Activated CD4-positive, alpha-beta T cell treated with anti-CD3 and anti-CD28 coated beads for 24 hours (primary cell): ENCODE measurements around the gene SETD2.
A peak's percentile ranks its signal among the peaks of the same experiment; 100 is the strongest.
"Not testable (repeated sequence)": the region's sequence is repeated elsewhere in the genome, so short reads cannot be mapped to it uniquely, and the experiment has no call there.

Experiments
- DNase-seq, 2 donors: peaks; one replicate each; pipeline ENCODE4 v3.0.0-alpha.2; 2020; ENCODE audit warnings: low read depth in 2 of 2

The SETD2 gene

GRCh38 chr3:47103619-47104018, 60.3 kb downstream of the SETD2 start:
- no peak for DNase-seq

DNA sequence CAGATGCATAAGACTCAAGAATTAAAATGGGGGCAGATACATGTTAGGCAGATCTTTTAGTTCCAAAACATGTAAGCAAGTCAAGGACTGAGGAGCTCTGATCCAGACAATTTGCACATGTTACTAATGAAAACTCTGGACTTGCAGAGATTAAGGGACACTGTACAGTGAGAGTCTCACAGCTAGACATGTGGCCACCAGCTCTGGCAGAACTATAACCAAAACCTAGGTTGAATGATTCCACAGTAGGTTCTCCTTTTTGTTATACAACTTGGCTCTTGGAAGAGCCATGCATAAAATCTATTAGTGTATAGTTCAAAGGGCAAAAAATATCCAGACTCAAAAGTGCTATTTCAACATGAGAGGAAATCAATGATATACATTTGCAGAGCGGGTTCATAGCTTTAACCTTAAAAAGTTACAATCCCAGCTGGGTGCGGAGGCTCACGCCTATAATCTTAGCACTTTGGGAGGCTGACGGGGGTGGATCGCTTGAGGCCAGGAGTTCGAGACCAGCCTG, 61.8 kb downstream of the SETD2 start:
- no peak for DNase-seq

GRCh38 chr3:47098910-47099309, 65.0 kb downstream of the SETD2 start:
- DNase-seq = no peak

GRCh38 chr3:47097864-47098263, 66.0 kb downstream of the SETD2 start:
- DNase-seq = no peak

- DNase-seq = no peak
These were observed 67.0 kb downstream of the SETD2 start for GRCh38 chr3:47096959-47097358.

GRCh38 chr3:47092090-47092489, 71.8 kb downstream of the SETD2 start:
- DNase-seq = no peak

DNA sequence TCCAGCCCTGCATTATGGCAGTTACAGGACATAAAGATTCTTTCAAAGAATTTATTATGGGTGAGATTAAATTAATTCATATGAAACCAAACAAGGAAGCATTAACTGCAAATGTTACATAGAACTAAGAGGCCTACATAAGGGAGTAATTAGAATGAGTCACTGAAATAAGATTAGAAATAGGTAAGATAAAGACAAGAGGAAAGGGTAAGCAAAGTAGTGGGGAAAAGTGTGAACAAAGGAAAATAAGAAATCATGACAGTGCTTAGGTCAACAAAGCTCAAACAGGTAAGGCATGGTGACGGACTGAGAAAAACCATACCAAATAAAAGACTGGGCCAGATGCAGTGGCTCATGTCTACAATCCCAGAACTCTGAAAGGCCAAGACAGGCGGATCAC, 74.3 kb downstream of the SETD2 start:
- DNase-seq = no peak

GRCh38 chr3:47086071-47086470, 77.8 kb downstream of the SETD2 start:
- DNase-seq = no peak

DNA sequence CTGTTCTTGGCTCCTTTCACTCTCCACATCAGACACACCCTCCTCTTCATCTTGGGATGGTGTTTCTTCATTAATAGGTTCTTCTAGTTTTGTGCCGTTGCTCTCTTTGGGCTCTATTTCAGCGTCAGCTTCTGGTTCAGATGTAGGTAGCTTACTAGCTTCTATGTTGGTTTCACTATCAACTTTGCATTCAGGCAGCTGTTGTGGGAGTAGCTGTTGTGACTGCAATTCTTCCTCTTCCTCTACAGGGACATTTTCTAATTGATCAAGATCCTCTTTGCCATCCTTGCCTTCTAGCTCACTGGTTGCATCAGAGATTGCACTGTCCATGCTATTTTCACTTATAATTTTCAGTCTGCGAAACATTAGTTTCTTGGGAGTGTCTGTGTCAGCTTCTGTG, 80.1 kb downstream of the SETD2 start:
- DNase-seq = no peak

DNA sequence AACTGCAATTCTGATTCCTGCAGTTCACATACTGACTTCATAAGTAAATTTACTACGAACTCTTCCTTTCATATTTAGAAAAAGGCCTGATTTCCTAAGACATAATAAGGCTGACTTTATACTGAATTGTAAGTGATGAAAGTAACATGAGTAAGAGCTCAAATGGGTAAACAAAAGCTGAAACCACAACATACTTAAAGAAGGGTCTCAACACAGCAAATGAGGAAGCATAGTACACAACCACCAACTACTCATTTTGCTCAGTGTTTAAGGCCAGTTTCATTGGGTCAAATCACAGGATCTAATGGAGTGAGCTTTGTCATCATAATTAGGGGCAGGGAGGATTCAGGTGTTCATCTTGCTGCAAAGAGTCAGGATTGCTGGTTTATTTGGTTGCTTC, 81.4 kb downstream of the SETD2 start:
- no peak for DNase-seq

DNA sequence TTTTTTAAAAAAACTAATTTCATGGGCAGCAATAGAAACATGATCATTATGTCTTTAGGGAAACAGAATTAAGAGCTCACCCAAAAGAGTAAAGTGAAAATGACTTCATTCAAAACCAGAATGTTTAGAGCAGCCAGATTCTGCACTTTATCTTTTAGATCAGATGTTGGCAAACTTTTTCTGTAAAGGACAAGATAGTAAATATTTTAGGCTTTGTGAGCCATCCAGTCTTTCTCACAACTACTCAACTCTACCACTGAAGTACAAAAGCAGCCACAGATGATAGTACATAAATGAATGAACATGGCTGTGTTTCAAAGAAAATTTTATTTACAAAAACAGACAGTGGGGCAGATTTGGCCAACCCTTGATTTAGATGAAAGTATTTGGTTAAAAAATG, 84.5 kb downstream of the SETD2 start:
- DNase-seq = no peak

- no peak for DNase-seq
These were observed 90.2 kb downstream of the SETD2 start for GRCh38 chr3:47073685-47074084.

GRCh38 chr3:47070770-47071169, 93.1 kb downstream of the SETD2 start:
- DNase-seq = no peak

DNA sequence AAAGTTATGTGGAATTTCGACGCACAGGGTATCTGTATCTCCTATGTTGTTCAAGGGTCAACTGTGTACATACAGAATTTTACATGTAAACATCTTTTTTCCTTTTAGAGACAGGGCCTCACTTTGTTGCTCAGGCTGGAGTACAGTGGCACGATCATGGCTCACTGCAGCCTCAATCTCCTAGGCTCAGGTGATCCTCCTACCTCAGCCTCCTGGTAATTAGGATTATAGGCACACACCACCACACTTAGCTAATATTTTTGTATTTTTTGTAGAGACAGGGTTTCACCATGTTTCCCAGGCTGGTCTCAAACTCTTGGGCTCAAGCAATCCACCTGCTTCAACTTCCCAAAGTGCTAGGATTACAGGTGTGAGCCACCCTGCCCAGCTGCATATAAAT, 97.7 kb downstream of the SETD2 start:
- DNase-seq = not testable (repeated sequence)

DNA sequence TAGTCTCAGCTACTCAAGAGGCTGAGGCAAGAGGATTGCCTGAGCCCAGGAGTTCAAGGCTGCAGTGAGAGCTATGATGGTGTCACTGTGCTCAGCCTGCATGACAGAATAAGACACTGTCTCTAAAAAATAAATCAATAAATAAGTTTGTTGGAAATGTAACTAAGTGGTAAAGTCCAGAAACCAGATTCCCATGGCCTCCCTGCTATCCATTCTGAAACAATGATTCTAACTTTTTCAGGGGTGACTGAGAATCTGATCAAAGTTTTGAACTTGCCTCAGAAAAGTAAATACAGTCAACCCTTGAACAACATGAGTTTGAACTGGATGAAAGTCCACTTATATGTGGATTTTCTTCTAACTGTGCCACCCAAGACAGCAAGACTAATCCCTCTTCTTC, 98.2 kb downstream of the SETD2 start:
- DNase-seq = no peak

DNA sequence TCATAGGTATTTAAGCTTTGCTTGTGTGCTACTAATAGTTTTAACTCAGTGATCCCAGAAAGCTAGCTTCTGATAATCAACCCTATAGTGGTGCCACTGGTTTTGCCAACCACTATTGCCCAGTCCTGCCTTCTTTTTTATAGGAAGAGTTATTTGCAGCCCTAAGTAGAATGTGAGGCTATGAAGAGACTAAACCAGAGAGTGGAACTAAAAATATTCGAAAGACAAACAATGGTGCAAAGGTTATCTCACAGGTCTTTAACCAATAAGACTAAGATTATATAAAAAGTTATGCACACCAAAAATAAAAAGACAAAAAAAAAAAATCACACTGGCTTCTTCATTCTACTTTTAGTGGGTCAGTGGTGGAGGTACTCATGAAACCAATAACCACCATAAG, 98.9 kb downstream of the SETD2 start:
- no peak for DNase-seq

- DNase-seq = peak; percentile 10 to 31
These were observed 106.7 kb downstream of the SETD2 start for GRCh38 chr3:47057212-47057671.

DNA sequence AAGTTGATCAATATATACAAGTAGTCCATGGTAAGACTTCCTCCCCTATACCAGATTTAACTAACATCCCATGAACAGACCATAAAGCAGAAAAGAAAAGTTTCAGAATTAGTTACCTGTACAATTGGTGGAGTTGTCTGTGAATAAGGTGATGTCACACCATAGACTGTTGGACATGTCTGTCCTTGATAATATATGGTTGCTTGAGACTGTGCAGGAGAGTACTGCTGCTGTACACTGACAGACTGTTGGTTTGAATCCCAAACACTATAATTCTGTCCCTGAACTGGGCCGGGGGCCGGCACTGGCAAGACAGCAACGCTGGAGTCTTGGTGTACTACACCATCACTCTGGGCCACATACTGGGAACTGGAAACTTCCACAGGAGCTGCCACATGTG, 107.2 kb downstream of the SETD2 start:
- no peak for DNase-seq

GRCh38 chr3:47054412-47054811, 109.5 kb downstream of the SETD2 start:
- DNase-seq = no peak

DNA sequence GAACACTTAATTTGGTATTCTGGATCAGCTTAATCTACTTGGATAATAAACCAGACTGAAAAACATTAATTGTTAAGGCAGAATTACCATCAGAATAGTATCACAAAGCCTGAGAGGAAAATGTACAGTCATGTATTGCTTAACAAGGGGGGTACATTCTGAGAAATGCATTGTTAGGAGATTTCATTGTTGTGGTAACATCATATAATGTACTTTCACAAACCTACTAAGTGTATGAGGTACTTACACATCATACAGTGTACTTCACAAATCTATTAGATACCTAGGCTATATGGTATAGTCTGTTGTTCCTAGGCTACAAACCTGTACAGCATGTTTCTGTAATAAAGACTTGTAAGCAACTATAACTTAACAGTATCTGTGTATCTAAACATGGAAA, 116.2 kb downstream of the SETD2 start:
- DNase-seq = no peak

GRCh38 chr3:47047069-47047468, 116.8 kb downstream of the SETD2 start:
- DNase-seq = no peak

- no peak for DNase-seq
These were observed 121.6 kb downstream of the SETD2 start for GRCh38 chr3:47042231-47042791.

DNA sequence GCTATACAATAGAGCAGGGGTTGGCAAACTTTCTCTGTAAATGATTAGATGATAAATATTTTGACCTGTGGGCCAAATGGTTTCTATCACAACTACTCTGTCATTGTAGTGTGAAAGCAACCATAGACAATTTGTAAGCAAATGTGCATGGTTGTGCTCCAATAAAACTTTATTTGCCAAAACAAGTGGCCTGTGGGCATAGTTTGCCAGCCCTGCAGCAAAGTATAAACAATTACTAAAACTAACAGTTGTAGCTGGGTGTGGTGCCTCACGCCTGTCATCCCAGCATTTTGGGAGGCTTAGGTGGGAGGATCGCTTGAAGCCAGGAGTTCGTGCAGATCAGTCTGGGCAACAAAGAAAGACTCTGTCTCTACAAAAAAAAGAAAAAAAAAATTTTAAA, 122.8 kb downstream of the SETD2 start:
- no peak for DNase-seq

DNA sequence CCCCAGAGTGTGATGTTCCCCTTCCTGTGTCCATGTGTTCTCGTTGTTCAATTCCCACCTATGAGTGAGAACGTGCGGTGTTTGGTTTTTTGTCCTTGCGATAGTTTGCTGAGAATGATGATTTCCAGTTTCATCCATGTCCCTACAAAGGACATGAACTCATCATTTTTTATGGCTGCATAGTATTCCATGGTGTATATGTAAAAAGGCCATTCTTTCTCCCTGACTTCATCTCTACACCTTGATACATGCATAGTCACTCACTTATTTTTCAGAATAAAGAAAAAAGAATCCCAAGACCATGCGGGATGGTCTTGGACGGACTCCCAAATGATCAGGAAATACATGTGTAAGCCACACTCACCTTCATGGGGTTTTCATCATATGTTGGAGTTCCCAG, 126.6 kb downstream of the SETD2 start:
- not testable (repeated sequence) for DNase-seq
